ENCODE results near the gene LRRC2.
"Not testable (repeated sequence)": the region's sequence is repeated elsewhere in the genome, so short reads cannot be mapped to it uniquely, and the experiment has no call there.

The LRRC2 gene

DNA sequence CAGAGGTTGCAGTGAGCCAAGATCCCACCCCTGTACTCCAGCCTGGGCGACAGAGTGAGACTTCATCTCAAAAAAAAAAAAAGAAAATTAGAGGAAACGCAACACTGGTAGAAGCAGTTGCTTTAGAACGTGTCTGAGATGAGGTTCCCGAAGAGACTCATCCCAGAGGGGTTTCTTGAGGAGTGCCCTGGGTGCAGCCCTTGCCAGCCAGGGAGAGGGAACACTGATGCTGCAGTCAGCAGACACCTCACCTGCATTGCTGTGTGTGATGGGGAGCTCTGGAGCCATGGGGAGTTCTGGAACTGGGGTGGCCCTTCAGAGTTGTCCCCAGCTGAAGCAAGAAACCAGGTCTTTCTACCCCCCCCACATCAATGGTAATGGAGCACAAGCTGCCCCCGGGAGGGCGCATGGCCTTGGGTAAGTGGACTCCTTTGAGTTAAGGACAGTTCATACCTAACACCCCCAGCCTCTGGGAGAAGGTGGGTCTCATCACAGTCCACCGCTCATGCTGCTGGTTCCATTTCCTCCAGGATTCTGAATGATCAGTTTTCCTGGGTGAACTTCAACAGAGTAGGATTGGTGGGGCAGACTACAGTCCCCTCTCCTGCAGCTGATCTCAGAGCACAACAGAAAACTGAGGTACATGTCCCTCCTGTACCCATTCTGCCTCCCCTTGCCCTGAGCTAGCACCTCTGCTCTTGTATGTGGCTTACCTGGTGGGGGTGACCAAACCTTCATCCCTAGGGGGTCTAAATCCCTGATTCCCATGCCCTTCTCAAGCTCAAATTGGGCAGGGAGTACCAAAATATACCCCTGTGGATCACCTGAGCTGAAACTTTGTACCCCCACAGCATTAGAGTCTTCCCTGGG is 18.7 kb upstream of the LRRC2 start:
- no peak for DNase-seq (ENCODE audit: extremely low read depth in 1 of 2, low read depth in 1 of 2)

DNA sequence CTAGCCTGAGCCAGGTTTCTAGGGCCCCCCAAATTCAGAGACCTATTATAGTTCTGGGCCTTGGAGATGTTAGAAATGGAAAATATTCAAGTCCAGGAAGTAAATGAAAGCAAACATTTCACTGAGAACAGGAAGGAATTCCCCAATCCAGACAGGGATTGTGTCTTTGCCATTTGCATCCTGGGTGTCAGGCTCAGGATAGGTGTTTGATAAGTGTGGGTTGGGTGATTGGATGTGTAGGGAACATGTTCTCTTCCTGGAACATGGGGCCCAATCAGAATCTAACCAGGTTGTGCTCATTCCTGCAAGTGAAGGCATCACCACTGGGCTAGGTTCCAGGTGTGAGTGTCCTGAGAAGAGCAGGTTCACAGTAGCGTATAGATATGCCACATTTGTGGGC is 14.6 kb upstream of the LRRC2 start:
- DNase-seq (ENCODE audit: extremely low read depth in 1 of 2, low read depth in 1 of 2), result no peak

DNA sequence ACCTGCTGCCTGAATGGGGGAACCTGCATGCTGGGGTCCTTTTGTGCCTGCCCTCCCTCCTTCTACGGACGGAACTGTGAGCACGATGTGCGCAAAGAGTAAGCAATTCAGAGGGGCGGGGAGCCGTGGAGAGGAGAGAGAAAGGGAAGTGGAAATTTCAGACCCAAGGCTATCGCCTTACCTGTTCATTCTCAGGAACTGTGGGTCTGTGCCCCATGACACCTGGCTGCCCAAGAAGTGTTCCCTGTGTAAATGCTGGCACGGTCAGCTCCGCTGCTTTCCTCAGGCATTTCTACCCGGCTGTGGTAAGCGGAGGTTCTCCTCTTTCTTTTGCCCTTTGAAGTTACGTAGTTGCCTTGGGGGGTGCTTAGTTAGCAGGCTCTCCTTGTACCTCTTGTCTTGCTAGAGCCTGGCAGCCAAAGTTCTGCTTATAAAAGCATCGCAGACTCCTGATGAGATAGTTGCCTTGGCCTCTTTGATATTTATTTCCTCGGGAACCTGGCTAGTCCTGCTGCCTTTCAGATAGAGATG is 13.7 kb upstream of the LRRC2 start:
- DNase-seq (ENCODE audit: extremely low read depth in 1 of 2, low read depth in 1 of 2), result no peak

DNA sequence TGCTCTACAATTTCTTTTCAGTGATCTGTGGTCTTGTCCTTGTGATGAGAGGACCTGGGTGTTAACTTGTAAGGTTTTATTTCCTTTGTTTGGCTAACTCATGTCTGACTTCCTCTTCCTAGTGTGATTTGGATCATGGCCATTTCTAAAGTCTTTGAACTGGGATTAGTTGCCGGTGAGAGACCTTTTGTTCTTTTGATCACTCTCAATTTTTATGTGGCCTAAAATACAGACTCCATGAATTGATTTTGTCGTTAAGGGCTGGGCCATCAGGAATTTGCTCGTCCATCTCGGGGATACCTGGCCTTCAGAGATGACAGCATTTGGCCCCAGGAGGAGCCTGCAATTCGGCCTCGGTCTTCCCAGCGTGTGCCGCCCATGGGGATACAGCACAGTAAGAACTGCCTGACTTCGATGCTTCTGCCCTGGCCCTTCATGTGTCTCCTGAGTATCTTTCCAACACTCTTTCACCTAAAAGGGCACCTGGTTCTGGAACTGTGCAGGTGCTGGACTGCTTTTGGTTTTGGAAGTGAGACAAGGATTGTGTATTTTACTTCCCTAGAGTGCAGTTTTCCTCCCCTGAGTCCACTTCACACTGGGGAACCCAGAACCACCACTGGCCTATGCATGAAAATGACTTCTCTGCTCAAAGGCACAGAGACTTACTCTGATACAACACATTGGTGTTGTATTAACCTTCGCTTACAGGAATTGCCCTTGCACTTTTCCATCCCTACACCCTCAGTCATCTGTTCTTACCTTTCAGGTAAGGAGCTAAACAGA is 13.1 kb upstream of the LRRC2 start:
- DNase-seq (ENCODE audit: extremely low read depth in 1 of 2, low read depth in 1 of 2), result no peak

DNA sequence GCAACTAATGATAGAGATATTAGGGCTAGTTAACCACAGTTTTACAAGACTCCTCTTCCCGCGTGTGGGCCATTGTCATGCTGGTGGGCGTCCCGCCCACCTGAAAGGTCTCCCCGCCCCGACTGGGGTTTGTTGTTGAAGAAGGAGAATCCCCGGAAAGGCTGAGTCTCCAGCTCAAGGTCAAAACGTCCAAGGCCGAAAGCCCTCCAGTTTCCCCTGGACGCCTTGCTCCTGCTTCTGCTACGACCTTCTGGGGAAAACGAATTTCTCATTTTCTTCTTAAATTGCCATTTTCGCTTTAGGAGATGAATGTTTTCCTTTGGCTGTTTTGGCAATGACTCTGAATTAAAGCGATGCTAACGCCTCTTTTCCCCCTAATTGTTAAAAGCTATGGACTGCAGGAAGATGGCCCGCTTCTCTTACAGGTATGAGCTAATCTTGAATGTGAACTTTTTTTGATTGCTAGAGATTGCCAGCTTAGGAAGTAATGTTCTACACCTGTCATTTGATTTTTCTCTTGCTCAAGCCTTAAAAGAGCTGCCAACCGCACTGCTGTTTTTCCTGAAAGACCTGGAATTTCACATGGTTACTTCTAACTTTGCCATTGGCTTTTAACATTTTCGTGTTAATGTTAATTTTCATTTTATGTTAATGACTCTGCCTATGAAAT is 11.6 kb upstream of the LRRC2 start:
- not testable (repeated sequence) for DNase-seq (ENCODE audit: extremely low read depth in 1 of 2, low read depth in 1 of 2)

DNA sequence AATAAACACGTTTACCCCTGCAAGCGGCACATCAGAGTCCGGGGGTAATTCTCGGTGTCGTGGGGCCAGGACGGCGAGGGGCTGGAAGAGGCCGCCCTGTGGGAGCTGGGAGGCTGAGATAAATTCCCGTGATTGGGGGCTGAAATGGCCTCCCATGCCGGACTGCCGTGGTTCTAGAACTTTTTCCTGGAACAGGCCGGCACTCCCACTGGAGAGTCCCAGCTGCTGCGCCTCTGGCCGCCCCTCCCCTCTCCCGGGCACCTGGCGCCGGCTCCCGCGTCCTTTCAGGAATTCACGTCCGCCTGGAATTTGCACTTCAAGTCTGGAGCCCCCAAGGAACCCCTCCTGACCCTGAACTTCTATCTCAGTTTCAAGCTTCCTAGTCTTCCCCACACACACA is 10.8 kb upstream of the LRRC2 start:
- no peak for DNase-seq (ENCODE audit: extremely low read depth in 1 of 2, low read depth in 1 of 2)

DNA sequence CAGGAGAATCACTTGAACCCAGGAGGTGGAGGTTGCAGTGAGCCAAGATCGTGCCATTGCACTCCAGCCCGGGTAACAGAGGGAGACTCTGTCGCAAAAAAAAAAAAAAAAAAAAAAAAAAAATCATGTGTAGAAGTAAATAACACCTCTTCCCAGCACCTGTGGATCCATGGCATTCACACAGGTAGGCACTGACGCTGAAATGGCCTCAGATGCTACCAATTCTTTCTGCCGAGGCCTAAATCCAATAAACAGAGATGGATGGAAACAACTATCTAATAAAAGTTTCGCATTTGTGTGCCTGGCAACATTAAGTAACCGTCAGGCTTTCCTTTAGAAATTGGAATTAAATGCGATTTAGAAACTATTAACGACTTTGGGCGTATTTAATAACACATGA is 10.3 kb upstream of the LRRC2 start:
- DNase-seq (ENCODE audit: extremely low read depth in 1 of 2, low read depth in 1 of 2), result no peak

DNA sequence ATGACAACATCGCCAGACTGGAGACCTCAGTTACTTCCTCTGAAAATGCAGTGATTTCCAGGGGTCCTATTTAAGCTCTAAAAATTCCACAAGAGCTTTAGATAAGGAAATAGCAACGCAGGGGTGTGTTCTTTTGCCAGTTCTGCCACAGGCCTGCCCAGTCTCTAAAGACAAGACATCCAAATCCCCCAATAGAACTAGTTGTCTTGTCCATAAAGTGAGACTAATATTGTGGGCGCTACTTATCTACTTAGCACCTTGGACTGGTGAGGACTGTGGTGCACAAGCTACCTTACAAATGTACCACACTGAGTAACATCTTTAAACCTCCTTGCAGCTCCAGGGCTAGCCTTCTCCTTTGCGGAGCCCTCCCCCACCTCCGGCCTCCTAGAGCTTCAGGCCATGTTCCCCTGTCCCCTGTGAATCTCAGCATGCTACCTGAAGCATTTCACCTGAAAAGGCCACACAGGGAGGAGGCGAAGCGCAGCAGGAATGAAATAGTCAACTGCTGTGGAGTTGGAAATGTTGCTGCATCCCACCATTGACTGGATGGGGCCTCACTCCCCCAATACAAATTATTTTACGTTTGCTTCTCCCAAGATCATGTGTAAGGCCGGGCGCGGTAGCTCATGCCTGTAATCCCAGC is 9.6 kb upstream of the LRRC2 start:
- no peak for DNase-seq (ENCODE audit: extremely low read depth in 1 of 2, low read depth in 1 of 2)

DNA sequence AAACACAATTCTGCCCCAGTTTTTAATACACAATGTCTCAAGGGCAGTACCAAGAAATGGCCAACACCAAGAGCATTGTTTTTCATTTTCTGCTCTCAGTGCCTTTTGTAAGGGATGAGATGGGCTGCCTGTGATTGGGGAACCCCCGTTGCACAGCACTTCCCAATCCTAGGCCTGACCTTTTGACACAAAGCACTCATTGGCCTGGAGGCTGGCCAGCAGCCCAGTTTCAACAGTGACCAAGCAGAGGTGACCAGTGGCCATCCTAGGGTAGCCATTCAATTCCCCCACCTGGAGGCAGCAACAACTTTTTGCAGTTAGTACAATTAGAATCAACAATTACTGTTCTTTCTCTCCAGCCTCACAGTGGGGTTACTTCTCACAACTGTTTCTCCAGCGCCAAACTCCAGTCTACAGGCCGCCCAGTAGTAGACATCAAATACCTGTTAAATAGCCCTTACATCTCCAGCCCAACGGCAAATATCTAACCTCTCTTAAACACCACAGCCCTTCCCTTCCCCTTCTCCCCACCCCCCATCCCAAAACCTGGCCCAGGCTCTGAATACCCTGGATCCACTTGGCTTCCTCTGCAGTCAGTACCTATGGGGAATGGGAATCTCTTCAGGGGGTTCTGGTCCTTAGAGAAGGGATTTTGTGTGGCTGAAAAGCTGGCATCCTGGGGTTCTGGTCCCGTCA is 8.9 kb upstream of the LRRC2 start:
- no peak for DNase-seq (ENCODE audit: extremely low read depth in 1 of 2, low read depth in 1 of 2)

DNA sequence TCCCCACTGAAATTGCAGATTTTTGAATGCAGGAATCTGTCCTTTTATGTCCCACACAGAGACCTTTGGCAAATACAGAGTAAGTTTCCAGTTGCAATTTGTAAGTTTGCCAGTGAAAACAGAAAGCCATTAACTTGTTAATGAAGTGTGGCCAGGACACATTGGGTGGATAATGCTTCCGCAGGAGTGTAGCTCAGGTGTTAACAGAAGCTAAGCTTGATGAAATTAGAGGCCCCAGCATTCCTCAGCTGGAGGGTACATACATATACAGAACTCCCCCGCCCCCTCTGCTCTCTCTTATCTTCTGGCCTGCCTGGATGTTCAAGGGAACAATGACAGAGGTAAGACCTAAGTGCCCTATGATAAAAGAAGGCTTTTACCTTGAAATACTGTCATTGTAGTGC is 8.1 kb upstream of the LRRC2 start:
- DNase-seq (ENCODE audit: extremely low read depth in 1 of 2, low read depth in 1 of 2), result no peak

DNA sequence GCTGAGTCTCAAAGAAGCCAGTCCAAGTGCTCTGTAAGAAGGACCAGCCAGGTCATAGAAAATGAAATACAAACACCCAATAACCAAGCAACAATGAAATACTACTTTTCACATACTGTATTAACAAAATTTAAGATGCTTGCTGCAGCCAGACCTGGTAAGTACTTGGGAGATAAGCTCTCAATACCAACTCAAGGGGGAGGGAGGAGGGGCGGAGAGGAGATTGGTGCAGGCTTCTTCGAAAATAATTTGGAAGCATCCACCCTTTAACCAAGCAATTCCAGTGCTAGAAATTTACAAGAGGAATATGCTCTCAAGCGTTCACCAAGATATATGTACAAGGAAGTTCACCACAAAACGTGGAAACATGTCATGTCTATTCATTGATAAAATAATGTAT is 7.6 kb upstream of the LRRC2 start:
- DNase-seq (ENCODE audit: extremely low read depth in 1 of 2, low read depth in 1 of 2), result no peak

DNA sequence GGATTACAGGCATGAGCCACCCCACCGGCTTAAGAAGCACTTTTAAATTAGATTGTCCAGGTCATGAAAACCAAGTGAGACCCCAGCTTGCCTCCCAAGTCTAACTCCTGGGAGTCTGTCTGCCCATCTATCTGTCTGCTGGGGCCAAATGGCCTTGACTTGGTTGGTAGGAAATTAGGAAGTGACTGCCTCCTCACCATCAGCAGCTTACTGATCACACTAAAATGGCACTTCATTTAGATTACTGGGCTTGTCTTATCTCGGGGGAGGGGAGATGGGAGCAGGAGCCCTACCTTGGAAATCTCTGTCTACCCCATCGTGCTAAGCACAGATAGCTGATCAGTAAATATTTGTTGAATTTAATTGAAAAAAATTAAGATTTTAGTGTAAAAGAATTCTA is 5.6 kb upstream of the LRRC2 start:
- DNase-seq (ENCODE audit: extremely low read depth in 1 of 2, low read depth in 1 of 2), result no peak

DNA sequence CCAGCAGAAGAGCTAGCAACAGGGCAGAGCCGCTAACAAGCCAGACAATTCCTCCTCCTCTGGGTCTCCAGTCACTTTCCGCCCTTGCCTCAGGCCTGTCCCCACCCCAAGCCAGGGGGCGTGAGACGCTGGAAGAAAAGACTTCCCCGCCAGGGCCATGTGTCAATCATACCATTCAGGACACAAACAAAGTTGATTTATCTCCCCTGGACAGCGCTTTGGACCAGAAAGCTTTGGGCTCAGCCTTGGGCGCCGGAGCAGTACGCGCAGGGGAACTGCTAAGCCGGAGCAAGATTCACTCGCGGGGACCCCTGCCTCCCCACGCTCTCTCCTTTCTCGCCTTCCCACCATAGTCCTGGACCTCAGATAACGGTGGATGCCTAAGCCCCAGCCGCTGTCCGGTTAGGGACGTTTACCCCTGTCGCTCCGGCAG is 479 bp downstream of the LRRC2 start:
- no peak for DNase-seq (ENCODE audit: extremely low read depth in 1 of 2, low read depth in 1 of 2)

DNA sequence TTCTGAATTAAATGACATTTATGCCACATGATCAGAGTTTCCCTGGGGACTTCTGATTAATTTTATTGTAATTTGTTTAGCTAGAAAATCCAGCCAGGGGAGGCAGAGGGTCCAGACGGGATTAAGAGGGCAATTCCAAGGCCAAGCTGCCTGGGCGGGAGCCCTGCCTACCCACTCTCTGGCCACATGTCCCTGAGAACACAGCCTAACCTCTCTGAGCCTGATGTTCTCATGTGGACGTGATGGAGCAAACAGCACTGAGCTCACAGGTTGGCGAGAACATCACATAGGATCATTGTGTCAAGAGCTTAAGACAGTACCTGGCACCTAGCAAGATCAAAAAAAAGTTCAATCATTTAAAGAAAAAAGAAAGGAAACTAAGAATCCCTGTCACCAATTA is 1.0 kb downstream of the LRRC2 start:
- no peak for DNase-seq (ENCODE audit: extremely low read depth in 1 of 2, low read depth in 1 of 2)

DNA sequence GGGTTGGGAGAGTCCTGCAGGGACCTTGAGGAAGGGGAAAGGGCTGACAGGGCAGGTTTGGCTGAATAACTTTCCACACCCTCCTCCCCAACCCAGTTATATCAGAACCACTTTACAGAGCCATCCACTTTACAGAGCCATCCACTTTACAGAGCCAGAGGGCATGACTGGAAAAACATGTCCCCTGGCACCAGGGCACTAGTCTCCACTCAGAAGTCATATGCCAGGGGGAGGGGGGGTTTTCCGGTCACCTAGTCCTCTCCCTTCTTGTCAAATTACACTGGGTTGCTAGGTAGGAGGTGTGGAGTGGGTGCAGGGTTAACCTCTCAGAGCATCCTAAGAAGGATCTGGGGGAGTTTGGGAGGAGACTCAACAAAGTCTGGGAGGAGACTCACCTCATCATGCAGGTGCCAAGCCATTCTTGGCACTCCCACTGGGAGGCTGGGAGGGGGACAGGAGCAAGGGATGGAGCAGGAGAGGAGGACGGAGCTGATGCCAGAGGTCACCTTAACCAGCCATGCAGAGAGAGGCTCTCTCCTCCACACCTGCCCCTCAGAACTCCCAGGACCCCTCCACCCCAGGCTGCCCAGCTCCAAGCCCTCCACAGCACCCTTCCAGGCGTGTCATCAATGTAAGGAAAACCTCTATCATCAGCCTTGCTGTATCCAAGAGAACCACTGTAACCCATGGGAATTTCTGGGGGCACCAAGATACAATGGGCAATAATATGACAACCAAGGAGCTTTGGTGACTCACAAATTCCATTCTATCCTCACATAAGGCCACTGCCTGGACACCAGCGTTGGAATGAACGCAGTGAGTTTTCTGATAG is 1.7 kb downstream of the LRRC2 start:
- no peak for DNase-seq (ENCODE audit: extremely low read depth in 1 of 2, low read depth in 1 of 2)

DNA sequence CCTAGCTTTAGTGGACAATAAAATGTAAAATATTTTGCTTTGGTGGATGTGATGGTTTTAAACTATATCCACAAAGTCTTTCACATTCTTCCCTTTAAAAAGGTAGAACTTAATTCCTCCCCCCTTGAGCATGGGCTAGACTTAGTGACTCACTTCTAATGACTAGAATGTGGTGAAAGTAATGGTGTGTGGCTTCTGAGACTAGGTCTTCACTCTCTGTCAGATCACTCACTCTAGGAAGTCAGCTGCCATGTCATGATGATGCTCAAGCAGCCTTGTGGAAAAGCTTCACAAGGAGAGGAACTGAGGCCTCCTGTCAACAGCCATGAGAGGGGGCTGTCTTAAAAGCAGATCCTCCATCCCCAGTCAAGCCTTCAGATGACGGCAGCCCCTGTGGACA is 4.2 kb downstream of the LRRC2 start:
- no peak for DNase-seq (ENCODE audit: extremely low read depth in 1 of 2, low read depth in 1 of 2)

DNA sequence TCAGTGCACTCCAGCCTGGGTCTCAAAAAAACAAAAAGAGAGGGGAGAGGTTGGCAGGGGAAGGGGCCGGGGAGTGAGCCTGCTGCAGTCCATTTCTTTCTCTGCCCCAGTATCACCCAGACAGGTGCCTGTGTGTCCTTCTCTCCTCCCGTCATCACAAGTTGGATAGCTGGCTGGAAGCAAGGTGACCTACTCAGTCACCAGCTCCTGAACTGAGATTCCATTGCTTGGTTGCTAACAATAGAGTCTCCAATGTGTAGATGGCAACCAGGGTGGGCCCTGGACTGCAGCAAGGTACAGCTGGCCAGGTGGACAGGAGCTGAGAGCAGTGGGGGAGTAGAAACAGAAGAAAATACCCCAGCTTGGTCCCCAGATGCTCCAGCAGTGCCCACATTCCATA is 4.6 kb downstream of the LRRC2 start:
- no peak for DNase-seq (ENCODE audit: extremely low read depth in 1 of 2, low read depth in 1 of 2)

DNA sequence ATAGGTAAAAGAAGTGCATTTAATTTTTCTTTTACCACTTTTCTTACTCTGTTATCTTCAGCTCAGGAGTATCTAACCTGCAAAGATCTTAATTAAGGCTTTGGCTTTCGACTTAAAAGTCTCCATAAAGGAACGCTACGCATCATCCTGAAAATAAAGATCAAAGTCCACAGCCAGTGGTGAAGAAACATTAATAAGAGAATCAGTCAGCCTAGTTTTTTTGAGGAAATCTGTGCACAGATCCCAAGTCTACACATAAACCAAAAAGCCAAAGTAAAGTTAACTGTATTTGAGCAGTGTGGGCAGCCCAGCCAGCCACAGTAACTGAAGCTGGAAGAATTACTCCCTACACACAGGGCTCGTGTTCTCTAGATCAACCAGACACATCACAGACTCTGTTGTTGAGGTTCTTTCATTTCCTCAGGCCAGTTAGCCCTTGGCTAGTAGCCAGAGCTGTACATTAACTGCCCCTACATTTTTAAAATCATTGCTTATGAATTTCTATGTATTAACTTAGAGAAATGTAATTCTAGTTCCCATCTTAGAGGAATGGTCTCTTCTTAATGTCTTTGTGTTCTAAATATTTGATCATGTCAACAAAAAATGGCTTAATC is 6.9 kb downstream of the LRRC2 start:
- DNase-seq (ENCODE audit: extremely low read depth in 1 of 2, low read depth in 1 of 2), result no peak

Measured in activated CD8-positive, alpha-beta memory T cell treated with anti-CD3 and anti-CD28 coated beads for 1 hour (primary cell).